AG04449 (cell line): ENCODE results near the gene RAB11FIP3.

Source experiments
- CTCF ChIA-PET: fragments of 350-600 bp; formaldehyde crosslinking; extraction: SDS; loops from one replicate; lab custom pipeline; 2021; ENCODE audit warnings: antibody characterized with exemption; lab: Yijun Ruan, JAX
- POLR2A ChIA-PET: fragments of 400-600, 350-600 bp; formaldehyde crosslinking; extraction: SDS; loops from one replicate; lab custom pipeline; 2020; ENCODE audit warnings: antibody characterized with exemption, inconsistent platforms; lab: Yijun Ruan, JAX
- DNase-seq: peaks from one replicate; pipeline ENCODE4 v3.0.0-alpha.2; 2010; ENCODE audit warnings: low read depth, low spot score
- H3K4me3 ChIP-seq: 2 replicates; pipeline ENCODE4 v1.5.1; 2011; ENCODE audit warnings: low read depth, mild to moderate bottlenecking, control low read depth, low read length
- CTCF ChIP-seq: IDR thresholded peaks from one replicate; pipeline ENCODE4 v1.5.1; 2011; ENCODE audit warnings: mild to moderate bottlenecking, moderate library complexity, low read length, control low read depth, inconsistent platforms; ENCODE audit not compliant: insufficient read depth; ENCODE audit errors: missing control alignments

The RAB11FIP3 gene

GRCh38 chr16:551210-551609 lies 125.8 kb downstream of the RAB11FIP3 start:
- no peak for DNase-seq
- POLR2A ChIA-PET, result no interaction called here
- CTCF ChIA-PET, result no interaction called here
- H3K4me3 ChIP-seq, result no peak overlapping the region
- no peak for TF ChIP-seq CTCF

GRCh38 chr16:552171-552570 lies 126.7 kb downstream of the RAB11FIP3 start:
- DNase-seq, result no peak
- no peak overlapping the region for H3K4me3 ChIP-seq
- TF ChIP-seq CTCF, result no peak
- CTCF ChIA-PET, result no interaction called here
- POLR2A ChIA-PET, result no interaction called here

- no peak overlapping the region for H3K4me3 ChIP-seq
- DNase-seq, result no peak
- ChIA-PET CTCF (interaction anchor here (2.0 kb wide), 1 partner anchor 9 kb away, joined by 7 read pairs; no protein-coding TSS in a partner anchor), POLR2A (interaction anchor here (0.6 kb wide), 1 partner anchor 18 kb away, joined by 3 read pairs; no protein-coding TSS in a partner anchor)
- no peak for TF ChIP-seq CTCF
These were observed 128.3 kb downstream of the RAB11FIP3 start for GRCh38 chr16:553601-554296.

- POLR2A ChIA-PET, result no interaction called here
- TF ChIP-seq CTCF, result no peak
- CTCF ChIA-PET, result interaction anchor here (2.0 kb wide), 1 partner anchor 10 kb away, joined by 7 read pairs; no protein-coding TSS in a partner anchor
- DNase-seq, result no peak
- H3K4me3 ChIP-seq, result no peak overlapping the region
These were observed 128.8 kb downstream of the RAB11FIP3 start for GRCh38 chr16:554297-554621.

GRCh38 chr16:554640-555365 lies 129.4 kb downstream of the RAB11FIP3 start:
- TF ChIP-seq CTCF, result no peak
- ChIA-PET CTCF (interaction anchor here (2.0 kb wide), 1 partner anchor 11 kb away, joined by 7 read pairs; no protein-coding TSS in a partner anchor), POLR2A (no interaction called here)
- peak overlapping the region; percentile 12; the same call in 1 of the 2 replicates for H3K4me3 ChIP-seq
- no peak for DNase-seq

GRCh38 chr16:555528-556473 lies 130.4 kb downstream of the RAB11FIP3 start:
- TF ChIP-seq CTCF, result no peak
- CTCF ChIA-PET, result no interaction called here
- POLR2A ChIA-PET, result no interaction called here
- no peak overlapping the region for H3K4me3 ChIP-seq
- DNase-seq, result no peak
